A673 (cell line): ENCODE results near the gene PRR5L.

ENCODE experiments used
- CTCF ChIP-seq: fragments of 300-800, 200-600 bp; sonication (generic); conservative IDR thresholded peaks from 2 replicates; pipeline ENCODE4 v1.5.1; 2017; ENCODE audit warnings: low read depth, mild to moderate bottlenecking, antibody characterized with exemption, low read length, moderate library complexity, mixed read lengths
- EZH2 ChIP-seq: fragments of 200-600 bp; sonication (generic); IDR thresholded peaks from 2 replicates; pipeline ENCODE4 v1.6.1; 2017; ENCODE audit warnings: borderline replicate concordance, low read depth, mild to moderate bottlenecking, mixed read lengths, antibody characterized with exemption, low read length; ENCODE audit not compliant: poor library complexity, severe bottlenecking

DNA sequence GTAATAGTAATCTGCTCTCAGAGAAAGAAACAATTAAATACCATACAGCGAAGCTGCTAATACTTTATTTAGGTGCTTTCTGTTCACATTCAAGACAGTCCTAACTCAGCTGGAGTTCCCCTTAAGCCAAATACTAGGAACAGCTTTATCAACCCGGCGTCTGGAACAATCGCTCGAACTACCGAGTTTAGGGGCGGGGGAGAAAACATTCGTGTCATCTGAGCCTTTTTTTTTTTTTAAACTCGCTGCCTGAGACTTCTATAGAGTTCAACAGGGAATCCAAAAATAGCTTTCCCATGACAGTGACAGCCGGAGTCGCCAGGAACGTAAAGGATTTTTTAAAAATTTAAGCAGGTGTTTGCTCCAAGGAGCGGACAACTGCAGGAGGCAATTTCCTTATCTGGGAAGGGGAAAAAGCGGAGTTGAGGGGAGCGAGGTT lies 213.1 kb downstream of the PRR5L start:
- no peak for TF ChIP-seq CTCF
- no peak for TF ChIP-seq EZH2
